Transverse colon (tissue), 4 donors: ENCODE results near the gene KCNJ10. TPM values are rescaled to one million over a fixed set of nuclear protein-coding genes. Genes with fewer than 3 reads are reported as not detected.

ENCODE experiments used
- DNase-seq: peaks from one replicate; pipeline ENCODE4 v3.0.0-alpha.2; 2019
- H3K27ac ChIP-seq, 4 donors: fragments of 200-600 bp; sonication (generic); 2 replicates each; pipeline ENCODE4 v1.5.1; 2016 to 2018; ENCODE audit warnings: inconsistent platforms in 4 of 4
- H3K27me3 ChIP-seq: fragments of 200-600 bp; sonication (generic); 2 replicates; pipeline ENCODE4 v1.5.1; 2017; ENCODE audit warnings: inconsistent platforms
- H3K36me3 ChIP-seq, 4 donors: fragments of 200-600 bp; sonication (generic); 2 replicates each; pipeline ENCODE4 v1.5.1; 2017 to 2019; ENCODE audit warnings: inconsistent platforms in 4 of 4
- H3K4me1 ChIP-seq, 4 donors: fragments of 200-600 bp; sonication (generic); 2 replicates each; pipeline ENCODE4 v1.5.1; 2017 to 2020; ENCODE audit warnings: inconsistent platforms in 4 of 4
- H3K4me3 ChIP-seq, 4 donors: fragments of 200-600 bp; sonication (generic); 1 replicate in 1 of 4; 2 replicates in 3 of 4; pipeline versions ENCODE4 v1.5.1 to v1.6.1; 2017 to 2019; ENCODE audit warnings: inconsistent platforms in 4 of 4
- H3K9me3 ChIP-seq, 2 donors: fragments of 200-600 bp; sonication (generic); 2 replicates each; pipeline ENCODE4 v1.5.1; 2017 to 2019; ENCODE audit warnings: inconsistent platforms in 2 of 2
- CTCF ChIP-seq, 5 experiments: fragments of 200-600 bp in 3 of 5; fragments of 450-650 bp in 2 of 5; sonication (generic) in 3 of 5; IDR thresholded peaks; 1 replicate in 2 of 5; 2 replicates in 3 of 5; pipeline ENCODE4 v1.5.1; 2016 to 2017; ENCODE audit warnings: antibody characterized with exemption in 5 of 5, inconsistent platforms in 3 of 5, mild to moderate bottlenecking in 2 of 5, moderate library complexity in 1 of 5
- EP300 ChIP-seq: sonication (generic); formaldehyde crosslinking; IDR thresholded peaks from one replicate; pipeline ENCODE4 v1.6.1; 2017; ENCODE audit warnings: antibody characterized with exemption, low read depth
- POLR2A ChIP-seq: fragments of 450-650 bp; IDR thresholded peaks from one replicate; pipeline ENCODE4 v1.6.1; 2016; ENCODE audit warnings: antibody characterized with exemption, mild to moderate bottlenecking, moderate library complexity
- POLR2AphosphoS5 ChIP-seq, 3 donors: sonication (generic); formaldehyde crosslinking; IDR thresholded peaks; one replicate each; pipeline ENCODE4 v1.6.1; 2016; ENCODE audit warnings: antibody characterized with exemption in 3 of 3
- WGBS, 2 donors: methylation state at CpG; one replicate each; pipeline ENCODE4 v1.1.5; 2018; ENCODE audit warnings: low coverage in 1 of 2; 5-methylcytosine and 5-hydroxymethylcytosine counted together
- in situ Hi-C, 4 donors: fragments of 200-750 bp; cut with MboI; loops; one replicate each; pipeline versions ENCODE4 v1.15.0 to v1.15.1; 2017; ENCODE audit warnings: low sequenced_read_pairs in 3 of 4, low pct_ligation_motif_present in 1 of 4, low pct_unique_long_range_greater_than_20kb in 1 of 4
- intact Hi-C: fragments of 100-400 bp; cut with DNase I; formaldehyde crosslinking; loops from one replicate; pipeline ENCODE4 v1.15.1; 2023; ENCODE audit warnings: low total_unique reads
- total RNA-seq, 4 donors: library from RNA; depleted of rRNA; stranded (reverse); fragments of >200 nt; gene quantifications; one replicate each; pipeline ENCODE4 v1.1.0, GENCODE V29; 2016

KCNJ10 gene
- total RNA-seq, 4 donors from 2014 or later, result not detected

GRCh38 chr1:160097911-160098851 is 28.2 kb upstream of the KCNJ10 start, which contains the start of gene IGSF8:
TSS of gene IGSF8 (minus strand) at chr1:160098619. CDS start at chr1:160098472, 147 bp downstream.
- WGBS, 2 donors, result 3% methylated on average over 16 of the region's 64 CpGs; no CpG with 5 or more reads in 1 of the 2 donors
- in situ Hi-C loops, result no loop called here

GRCh38 chr1:160097151-160097910 is 27.4 kb upstream of the KCNJ10 start:
- no peaks in the 10 kb centered on the region for H3K27me3 ChIP-seq
- WGBS, 2 donors, result 62% methylated on average over 5 of the region's 5 CpGs; no CpG with 5 or more reads in 1 of the 2 donors
- intact Hi-C loops (no loop called here), in situ Hi-C loops (no loop called here)
- peak overlapping the region; percentile 90 to 97 (median 95) for H3K27ac ChIP-seq
- H3K4me1 ChIP-seq, result peaks cover 38 to 66% (median 50%) of the 10 kb centered on the region in 4 donors
- peak overlapping the region; percentile 54 to 93 (median 76) for H3K4me3 ChIP-seq
- H3K36me3 ChIP-seq, result no peaks in the 10 kb centered on the region
- no peak for DNase-seq
- no peaks in the 10 kb centered on the region for H3K9me3 ChIP-seq
- TF ChIP-seq POLR2AphosphoS5 (IDR thresholded peaks at IDR 0.05), result no peak
- no peak for TF ChIP-seq POLR2A
- TF ChIP-seq EP300, result no peak
- TF ChIP-seq CTCF (IDR thresholded peaks at IDR 0.05), result no peak

More at GRCh38 chr1:160097911-160098851, 28.2 kb upstream of the KCNJ10 start, which contains the start of gene IGSF8:
- peak; percentile 73 for TF ChIP-seq POLR2A
- no peak for TF ChIP-seq EP300
- TF ChIP-seq POLR2AphosphoS5 (IDR thresholded peaks at IDR 0.05), result peak; percentile 86 to 89 (median 88)
- TF ChIP-seq CTCF (IDR thresholded peaks at IDR 0.05), result no peak
- Histone ChIP-seq H3K9me3 (no peaks in the 10 kb centered on the region), H3K4me3 (peak within 1 kb of the TSS; percentile 54 to 93 (median 76)), H3K27ac (peak within 1 kb of the TSS; percentile 90 to 97 (median 95)), H3K27me3 (no peaks in the 10 kb centered on the region), H3K36me3 (no peaks in the 10 kb centered on the region), H3K4me1 (peaks cover 38 to 71% (median 52%) of the 10 kb centered on the region in 4 donors)
- DNase-seq, result peak; percentile 95
- intact Hi-C loops, result no loop called here

GRCh38 chr1:160096274-160097116 is 26.5 kb upstream of the KCNJ10 start:
- intact Hi-C loops, result no loop called here
- TF ChIP-seq CTCF (IDR thresholded peaks at IDR 0.05) (no peak), POLR2A (no peak), EP300 (no peak), POLR2AphosphoS5 (IDR thresholded peaks at IDR 0.05) (no peak)
- WGBS, 2 donors, result 74% methylated on average over 3 of the region's 4 CpGs; no CpG with 5 or more reads in 1 of the 2 donors
- H3K4me3 ChIP-seq, result no peak overlapping the region
- no peaks in the 10 kb centered on the region for H3K27me3 ChIP-seq
- H3K4me1 ChIP-seq, result peaks cover 35 to 60% (median 46%) of the 10 kb centered on the region in 4 donors
- H3K27ac ChIP-seq, result peak overlapping the region in 1 of 4 donors; percentile 97
- in situ Hi-C loops, result no loop called here
- H3K36me3 ChIP-seq, result no peaks in the 10 kb centered on the region
- no peak for DNase-seq
- no peaks in the 10 kb centered on the region for H3K9me3 ChIP-seq
